ENCODE data around the gene CDCA5. TPM values are rescaled to one million over a fixed set of nuclear protein-coding genes. Genes with fewer than 3 reads are reported as not detected.
"Not testable (repeated sequence)": the region's sequence is repeated elsewhere in the genome, so short reads cannot be mapped to it uniquely, and the experiment has no call there.

Gene CDCA5
- total RNA-seq, 1 experiment from 2014 or later = 75.2 TPM

DNA sequence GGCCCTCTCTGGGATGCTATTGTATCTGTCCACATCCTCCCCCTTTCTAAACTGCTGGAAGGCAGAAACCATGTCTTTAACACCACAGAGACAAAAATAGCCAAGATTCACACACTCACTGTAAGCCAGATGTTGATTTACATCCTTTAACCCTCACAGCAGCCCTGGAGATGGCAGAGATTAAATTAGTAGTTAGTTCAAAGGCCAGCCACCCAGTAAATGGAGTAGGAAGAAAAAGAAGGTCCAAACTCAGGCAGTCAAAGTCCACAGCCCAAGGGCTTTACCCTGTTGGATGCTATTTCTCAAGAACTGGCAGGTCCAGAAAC is 35.8 kb upstream of the CDCA5 start:
- DNase-seq (ENCODE audit: low read depth) = no peak

DNA sequence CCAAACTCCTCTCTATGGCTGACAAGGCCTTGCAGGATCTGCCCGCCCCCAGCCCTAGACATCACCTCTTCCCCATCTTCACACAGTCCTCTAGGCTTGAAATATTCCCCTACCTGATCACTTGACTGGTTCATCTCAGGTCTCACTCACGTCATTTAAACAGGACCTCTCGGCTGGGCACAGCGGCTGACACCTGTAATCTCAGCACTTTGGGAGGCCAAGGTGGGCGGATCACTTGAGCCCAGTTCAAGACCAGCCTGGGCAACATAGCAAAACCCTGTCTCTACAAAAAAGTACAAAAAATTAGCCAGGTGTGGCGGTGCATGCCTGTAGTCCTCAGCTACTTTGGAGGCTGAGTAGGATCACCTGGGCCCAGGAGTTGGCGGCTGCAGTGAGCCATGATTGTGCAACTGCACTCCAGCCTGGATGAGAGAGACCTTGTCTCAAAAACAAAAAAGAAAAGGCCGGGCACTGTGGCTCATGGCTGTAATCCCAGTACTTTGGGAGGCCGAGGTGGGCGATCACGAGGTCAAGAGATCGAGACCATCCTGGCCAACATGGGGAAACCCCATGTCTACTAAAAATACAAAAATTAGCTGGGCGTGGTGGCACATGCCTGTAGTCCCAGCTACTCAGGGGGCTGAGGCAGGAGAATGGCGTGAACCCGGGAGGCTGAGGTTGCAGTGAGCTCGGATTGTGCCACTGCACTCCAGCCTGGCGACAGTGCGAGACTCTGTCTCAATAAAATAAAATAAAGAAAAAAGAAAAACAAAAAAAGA is 35.2 kb upstream of the CDCA5 start:
- not testable (repeated sequence) for DNase-seq (ENCODE audit: low read depth)

DNA sequence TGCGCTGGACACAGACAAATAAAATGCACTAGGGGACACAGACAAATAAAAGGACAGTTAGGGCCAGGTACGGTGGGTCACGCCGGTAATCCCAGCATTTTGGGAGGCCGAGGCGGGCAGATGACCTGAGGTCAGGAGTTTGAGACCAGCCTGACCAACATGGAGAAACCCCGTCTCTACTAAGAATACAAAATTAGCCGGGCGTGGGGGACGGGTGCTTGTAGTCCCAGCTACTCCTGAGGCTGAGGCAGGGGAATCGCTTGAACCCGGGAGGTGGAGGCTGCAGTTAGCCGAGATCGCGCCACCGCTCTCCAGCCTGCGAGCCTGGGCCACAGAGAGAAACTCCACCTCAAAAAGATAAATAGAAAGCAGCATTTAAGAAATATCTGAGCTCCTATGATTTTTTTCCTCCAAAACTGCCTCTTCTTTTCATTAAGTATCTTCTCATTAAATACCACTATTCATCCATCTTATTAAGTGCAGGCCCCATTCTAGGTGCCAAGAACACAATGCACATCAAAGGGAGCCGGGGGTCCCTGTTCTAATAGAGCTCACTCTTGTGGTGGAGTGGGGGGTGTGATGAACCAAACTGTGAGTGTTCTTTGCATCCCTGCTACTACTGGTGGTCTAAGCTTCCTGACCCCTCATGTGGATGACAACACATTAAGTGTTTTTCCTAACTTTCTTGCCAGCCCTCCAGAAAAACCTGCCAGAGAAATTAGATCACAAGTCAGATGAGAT is 34.4 kb upstream of the CDCA5 start:
- no peak for DNase-seq (ENCODE audit: low read depth)

DNA sequence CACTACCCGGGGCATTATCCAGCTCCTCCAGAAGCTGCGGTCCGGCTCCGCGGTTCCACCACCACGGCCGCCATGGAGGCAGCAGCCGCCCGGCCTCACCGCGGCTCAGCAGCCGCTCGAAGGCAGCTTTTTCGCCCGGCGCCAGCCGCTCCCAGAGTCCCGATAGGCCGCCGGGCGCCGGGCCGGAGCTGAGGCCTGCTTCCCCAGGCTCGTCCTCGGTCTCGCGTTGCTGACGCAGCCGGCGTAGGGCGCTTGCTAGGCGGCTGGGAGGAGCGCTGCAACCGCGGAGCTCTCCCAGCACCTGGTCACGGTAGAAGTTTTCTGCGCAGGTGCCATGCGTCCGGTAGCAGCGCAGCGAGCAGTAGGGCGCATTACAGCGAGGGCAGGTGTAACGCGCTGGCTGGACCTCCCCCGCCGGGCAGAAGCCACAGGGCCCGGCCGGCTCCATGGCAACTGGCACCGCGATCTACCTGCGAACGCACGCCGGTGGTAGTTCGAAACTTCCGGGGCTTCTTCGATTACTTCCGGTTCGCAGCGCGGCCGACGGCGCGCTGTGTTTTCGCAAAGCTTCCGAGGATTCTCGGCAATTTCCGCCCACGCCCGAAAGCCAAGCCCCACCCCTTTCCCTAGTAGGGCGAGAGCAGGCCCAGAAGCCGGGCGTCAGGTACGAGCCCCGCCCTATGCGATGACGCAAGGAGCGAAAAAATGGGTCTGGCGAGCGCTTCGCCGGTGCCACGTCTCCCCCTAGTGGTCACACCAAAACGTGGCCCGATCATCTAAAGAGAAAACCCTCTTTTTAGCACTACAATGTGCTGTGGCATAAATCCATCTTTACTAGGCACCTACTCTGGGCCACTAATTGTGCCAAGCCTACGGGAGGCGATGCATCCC is 33.6 kb upstream of the CDCA5 start, which contains the start of gene ZNHIT2:
Gene ZNHIT2 (minus strand): TSS at position 496 of the 891 bp plus-strand sequence. CDS start 48 bp downstream, at position 448.
- peak; percentile 98 for DNase-seq (ENCODE audit: low read depth)

DNA sequence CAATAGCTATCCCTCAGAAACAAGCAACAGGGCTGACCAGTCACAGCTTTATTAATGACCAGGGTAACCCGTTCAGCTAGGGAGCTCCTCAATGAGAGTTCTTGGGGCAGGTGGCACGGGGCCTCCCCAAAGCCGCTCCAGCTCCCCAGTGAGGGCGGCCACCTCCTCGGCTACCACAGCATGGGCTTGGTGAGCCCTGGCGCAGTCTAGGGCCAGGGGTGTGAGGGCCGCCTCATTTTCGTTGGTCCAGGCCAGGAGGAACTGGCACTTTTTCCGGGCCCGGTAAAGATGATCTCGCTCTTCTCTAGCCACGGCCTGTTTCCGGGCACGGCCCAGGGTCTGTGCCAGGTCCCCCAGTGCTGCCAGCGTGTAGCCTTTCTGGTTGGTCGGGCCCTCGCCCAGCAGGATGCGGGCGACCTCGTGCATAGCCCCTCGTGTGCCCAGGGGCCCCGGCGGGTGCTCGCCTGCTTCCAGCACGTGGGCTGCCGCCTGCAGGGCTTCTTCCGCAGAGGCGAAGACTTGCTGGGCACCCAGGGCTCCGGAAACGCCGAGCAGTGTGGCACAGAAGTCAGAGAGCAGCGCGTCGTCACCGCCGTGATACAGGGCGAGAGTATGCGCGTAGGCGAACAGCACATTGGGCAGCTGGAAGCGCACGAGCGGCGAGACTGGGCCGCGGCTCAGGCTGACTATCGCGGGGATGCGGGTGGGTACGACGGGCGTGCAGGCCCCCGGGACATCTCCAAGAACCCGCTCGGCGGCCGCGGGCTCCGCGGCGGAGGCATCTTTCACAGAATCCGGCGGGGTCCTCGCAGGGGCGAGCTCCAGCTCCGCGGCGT is 32.7 kb upstream of the CDCA5 start:
- peak; percentile 67 for DNase-seq (ENCODE audit: low read depth)

DNA sequence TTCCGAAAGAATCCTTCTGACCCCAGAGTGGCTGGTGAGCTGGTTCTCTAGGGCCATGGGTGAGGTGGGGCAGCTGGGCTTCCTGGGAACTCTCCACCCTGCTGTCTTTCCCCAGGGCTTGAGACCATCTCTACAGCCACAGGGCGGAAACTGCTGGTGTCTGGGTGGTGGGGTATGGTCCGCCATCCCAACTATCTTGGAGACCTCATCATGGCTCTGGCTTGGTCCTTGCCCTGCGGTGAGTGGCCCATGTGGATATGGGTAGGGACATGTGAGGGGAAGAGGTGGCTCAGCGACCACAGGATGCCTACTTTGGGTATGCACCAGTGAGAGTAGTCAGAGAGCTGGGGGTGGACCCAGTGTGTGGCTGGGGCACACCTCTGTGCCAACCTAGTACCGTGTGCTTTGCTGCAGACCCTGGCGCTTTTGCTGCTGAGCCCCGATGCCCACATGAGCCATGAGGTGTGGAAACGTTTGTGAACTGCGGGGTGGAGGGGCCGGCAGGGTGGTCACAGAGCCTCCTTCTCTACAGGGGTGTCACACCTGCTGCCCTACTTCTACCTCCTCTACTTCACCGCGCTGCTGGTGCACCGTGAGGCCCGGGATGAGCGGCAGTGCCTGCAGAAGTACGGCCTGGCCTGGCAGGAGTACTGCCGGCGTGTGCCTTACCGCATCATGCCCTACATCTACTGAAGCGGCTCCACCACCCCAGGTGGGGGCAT is 31.7 kb upstream of the CDCA5 start:
- no peak for DNase-seq (ENCODE audit: low read depth)

DNA sequence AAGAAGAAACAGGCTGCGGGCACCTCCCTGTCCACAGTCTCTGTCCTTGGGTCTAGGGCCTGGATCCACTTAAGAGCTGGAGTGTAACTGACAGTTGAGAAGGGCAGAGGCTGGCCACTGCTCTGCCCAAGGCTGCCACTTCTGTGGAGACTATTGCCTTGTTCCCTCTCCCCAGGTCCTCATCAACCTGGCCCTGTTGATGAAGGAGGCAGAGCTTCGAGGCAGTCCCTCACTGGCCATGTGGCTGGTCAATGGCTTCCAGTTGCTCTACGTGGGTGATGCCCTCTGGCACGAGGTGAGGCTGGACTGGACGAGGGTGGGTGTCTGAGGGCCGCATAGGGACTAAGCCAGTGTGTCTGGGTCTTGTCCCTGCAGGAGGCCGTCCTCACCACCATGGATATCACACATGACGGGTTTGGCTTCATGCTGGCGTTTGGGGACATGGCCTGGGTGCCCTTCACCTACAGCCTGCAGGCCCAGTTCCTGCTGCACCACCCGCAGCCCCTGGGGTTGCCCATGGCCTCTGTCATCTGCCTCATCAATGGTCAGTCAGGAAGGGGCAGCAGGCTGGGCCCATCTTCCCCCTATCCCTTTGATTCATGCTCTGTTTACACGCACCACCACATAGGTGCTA is 30.8 kb upstream of the CDCA5 start:
- no peak for DNase-seq (ENCODE audit: low read depth)

DNA sequence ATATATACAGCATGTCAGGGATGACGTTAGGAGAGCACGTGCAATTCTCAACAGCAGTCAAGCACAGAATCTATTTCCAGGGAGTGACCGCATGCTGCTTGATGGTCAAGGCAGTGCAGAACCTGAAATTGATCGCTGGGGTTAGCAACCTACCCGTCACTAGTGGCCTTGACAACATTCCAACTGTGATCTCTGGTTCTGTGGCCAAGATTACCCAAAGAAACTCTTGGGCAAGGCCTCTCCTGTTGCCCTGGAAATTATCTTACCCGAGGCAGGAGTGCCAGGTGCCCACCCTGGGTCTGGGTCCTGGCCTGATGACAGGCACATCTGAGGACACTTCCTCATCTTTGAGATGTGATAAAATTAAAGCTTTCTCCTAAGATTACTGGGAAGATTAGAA is 30.0 kb upstream of the CDCA5 start:
- no peak for DNase-seq (ENCODE audit: low read depth)

DNA sequence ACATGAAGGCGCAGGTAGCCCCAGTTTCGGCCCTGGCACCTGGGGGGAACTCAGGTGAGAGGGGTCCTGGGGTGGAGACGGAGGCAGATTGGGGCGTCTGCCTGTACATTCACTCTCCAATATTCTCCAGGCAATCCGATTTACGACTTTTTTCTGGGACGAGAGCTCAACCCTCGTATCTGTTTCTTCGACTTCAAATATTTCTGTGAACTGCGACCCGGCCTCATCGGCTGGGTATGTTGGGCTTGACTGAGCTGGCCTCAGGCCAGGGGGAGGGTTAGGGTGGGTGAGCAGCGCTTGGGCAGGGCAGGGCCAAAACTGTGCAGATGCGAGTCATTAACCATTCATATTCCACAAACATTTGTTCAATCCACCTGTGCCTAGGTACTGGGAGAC is 29.5 kb upstream of the CDCA5 start:
- DNase-seq (ENCODE audit: low read depth) = no peak

DNA sequence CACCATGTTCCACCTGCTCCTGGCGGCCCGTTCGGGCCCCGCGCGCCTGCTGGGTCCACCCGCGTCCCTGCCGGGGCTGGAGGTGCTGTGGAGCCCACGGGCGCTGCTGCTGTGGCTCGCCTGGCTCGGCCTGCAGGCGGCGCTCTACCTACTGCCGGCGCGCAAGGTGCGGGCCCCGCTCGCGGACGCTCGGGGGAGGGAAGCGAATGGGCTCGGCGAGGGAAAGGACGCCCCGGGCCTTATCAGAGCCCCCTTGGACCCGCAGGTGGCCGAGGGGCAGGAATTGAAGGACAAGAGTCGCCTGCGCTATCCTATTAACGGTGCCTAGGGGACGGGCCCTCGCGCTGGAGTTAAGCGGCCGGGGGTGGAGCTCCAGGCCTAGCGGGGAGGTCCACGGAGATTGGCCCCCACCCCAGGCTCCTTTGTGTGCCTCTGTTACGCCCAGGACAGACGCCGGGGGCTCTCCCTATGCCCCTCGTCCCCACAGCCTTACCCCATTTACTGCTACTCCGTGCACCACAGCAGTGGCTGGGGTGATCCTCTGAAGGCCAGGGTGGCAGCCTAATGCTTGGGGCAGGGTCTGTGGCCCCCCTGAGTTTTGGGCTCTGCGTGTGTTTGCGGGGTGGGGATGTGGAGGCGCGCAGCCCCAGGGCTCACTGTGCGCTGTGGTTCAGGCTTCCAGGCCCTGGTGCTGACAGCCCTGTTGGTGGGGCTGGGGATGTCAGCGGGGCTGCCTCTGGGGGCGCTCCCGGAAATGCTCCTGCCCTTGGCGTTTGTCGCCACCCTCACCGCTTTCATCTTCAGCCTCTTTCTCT is 28.9 kb upstream of the CDCA5 start:
- peak; percentile 34 for DNase-seq (ENCODE audit: low read depth)

DNA sequence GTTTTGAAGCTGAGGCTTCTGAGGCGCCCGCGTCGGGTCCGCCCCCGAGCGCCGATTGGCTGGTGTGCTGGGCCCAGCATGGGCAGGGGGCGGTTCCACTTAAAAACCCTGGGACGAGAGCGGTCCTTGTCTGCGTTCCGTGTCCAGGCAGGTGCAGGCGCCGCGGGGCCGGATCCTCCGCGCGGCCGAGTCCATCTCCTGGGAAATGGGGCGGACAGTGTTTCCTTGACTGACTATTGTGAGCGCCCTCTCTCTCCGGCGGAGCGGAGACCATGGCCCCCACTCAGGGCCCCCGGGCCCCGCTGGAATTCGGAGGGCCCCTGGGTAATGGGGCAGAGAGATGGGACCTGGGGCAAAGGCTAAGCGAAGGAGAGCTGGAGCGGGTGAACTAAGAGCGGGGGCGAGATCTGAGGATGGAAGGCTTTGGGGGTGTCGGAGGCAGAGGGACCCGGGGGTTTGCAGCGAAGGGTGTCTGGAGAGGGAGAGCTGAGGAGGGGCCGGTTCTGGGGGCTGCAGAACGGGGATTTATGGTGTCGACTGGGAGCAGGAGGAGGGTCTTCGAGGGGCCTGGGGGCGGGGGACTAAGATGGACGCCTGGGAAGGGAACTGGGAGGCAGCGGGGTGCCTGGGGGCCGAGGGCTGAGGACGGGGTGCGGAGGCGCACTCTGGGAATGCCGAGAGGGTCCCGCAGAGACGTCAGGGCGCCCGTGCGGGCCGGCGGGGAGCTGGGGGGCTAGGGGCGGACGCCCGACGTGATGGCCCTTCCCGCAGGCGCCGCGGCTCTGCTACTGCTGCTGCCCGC is 28.1 kb upstream of the CDCA5 start, which contains the start of gene TM7SF2:
Gene TM7SF2 (plus strand): TSS at position 129 of the 802 bp plus-strand sequence. CDS start 144 bp downstream, at position 273.
- peak; percentile 94 for DNase-seq (ENCODE audit: low read depth)

DNA sequence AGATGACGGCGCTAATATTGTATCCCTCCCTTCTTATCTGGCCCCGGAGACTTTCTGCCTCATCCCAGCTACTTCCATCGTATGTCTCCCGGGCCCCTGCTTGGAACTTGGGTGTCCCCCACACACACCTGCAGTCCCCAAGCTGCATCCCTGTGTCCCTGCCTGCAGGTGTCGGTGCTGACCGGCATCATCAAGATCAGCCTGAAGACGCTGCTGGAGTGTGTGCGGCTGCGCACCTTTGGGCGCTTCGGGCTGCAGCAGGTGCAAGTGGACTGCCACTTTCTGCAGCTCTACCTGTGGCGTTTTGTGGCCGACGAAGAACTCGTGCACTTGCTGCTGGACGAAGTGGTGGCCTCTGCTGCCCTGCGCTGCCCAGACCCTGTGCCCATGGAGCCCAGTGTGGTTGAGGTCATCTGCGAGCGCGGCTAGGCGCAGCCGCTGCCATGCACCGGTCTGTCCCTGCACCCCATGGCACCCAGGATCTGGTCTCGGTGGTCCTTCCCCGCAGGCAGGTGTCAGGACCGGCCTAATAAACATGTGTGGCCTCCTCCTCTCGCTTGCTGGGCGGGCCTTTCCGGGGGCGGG is 27.4 kb upstream of the CDCA5 start:
- no peak for DNase-seq (ENCODE audit: low read depth)

DNA sequence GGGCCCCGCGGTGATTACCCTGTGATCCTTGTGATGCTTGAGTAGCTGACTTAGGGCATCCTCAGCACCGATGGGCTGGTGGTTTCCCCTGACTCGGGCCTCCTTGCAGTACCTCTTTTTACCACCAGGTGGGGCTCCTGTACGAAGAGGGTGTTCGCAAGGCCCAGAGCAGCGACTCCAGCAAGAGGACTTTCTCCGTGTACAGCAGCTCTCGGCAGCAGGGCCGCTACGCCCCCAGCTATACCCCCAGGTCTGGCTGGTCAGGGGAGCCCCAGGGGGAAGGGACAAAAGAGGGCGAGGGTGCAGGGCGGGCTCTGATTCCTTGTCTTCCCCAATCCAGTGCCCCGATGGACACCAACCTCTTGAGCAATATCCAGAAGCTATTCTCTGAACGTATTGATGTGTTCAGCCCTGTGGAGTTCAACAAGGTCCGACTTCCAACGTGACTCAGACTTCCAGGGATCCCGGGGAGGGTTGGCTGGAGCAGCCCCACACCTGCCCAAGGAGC is 26.6 kb upstream of the CDCA5 start:
- DNase-seq (ENCODE audit: low read depth) = peak; percentile 77

DNA sequence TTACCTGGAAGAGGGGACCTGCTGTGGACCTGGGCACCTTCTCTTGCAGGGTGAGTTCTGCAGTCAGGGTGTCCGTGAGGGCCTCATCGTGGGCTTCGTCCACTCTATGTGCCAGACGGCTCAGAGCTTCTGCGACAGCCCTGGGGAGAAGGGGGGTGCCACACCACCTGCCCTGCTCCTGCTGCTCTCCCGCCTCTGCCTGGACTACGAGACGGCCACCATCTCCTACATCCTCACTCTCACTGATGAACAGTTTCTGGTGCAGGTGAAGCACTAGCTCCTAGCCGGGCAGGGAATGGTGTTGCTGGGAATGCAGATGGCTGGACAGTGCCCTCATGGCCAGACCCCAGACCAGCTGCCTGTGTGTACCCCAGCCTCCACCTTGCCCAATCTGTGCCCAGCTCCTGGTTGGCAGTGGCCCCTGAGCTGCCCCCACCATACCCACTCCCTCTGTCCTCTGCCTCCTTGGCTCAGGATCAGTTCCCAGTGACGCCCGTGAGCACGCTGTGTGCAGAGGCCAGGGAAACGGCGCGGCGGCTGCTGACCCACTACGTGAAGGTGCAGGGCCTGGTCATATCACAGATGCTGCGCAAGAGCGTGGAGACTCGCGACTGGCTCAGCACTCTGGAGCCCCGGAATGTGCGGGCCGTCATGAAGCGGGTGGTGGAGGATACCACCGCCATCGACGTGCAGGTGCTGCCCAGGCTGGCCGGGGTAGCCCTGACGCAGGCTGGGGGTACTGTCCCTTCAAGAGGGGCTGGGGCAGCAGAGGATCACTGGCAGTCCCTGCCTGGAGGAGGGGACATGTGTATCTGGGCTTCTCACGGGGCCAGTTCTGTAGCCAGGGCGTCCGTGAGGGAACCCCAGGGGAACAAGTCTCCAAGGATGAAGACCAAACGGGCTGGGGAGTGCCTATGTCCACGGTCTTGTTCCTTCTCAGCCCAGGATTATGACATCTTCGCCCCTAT is 25.7 kb upstream of the CDCA5 start:
- no peak for DNase-seq (ENCODE audit: low read depth)

DNA sequence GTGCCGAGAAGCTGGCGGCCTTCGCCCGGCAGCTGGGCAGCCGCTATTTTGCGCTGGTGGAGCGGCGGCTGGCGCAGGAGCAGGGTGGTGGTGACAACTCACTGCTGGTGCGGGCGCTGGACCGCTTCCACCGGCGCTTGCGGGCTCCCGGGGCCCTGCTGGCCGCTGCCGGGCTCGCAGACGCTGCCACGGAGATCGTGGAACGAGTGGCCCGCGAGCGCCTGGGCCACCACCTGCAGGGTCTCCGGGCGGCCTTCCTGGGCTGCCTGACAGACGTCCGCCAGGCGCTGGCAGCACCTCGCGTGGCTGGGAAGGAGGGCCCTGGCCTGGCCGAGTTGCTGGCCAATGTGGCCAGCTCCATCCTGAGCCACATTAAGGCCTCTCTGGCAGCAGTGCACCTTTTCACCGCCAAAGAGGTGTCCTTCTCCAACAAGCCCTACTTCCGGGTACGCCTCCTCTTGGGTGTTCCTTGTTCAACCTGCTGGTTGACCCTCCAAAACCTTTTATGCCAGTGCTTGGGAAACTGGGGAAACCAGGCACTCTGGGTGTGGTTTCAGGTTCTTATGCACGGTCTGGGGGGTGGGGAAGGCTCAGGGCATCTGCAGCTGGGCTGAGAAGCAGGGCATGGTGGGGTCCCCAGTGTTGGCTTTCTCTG is 24.8 kb upstream of the CDCA5 start:
- DNase-seq (ENCODE audit: low read depth) = no peak

Data from Daoy (cell line).